Measurements from ENCODE around the gene DMP1.

Gene DMP1

GRCh38 chr4:87649980-87650379 is at the start of gene DMP1:
DMP1 (plus strand) TSS chr4:87650280; CDS start chr4:87656493, 6,213 bp downstream.
- DNase-seq (ENCODE audit: low spot score) = no peak

- DNase-seq (ENCODE audit: low spot score) = no peak
These were observed 48.7 kb upstream of the DMP1 start for GRCh38 chr4:87601361-87601760.

- no peak for DNase-seq (ENCODE audit: low spot score)
These were observed 41.9 kb upstream of the DMP1 start, which contains the start of gene DSPP for GRCh38 chr4:87608229-87608628. DSPP (plus strand) TSS chr4:87608529; CDS start chr4:87610909, 2,380 bp downstream.

GRCh38 chr4:87614292-87614890 is 35.7 kb upstream of the DMP1 start:
- DNase-seq (ENCODE audit: low spot score) = no peak

GRCh38 chr4:87616268-87616667 is 33.8 kb upstream of the DMP1 start:
- DNase-seq (ENCODE audit: low spot score) = no peak

- no peak for DNase-seq (ENCODE audit: low spot score)
These were observed 30.0 kb upstream of the DMP1 start for GRCh38 chr4:87620086-87620485.

- DNase-seq (ENCODE audit: low spot score) = no peak
These were observed 29.6 kb upstream of the DMP1 start for GRCh38 chr4:87620491-87620890.

GRCh38 chr4:87622303-87622702 is 27.8 kb upstream of the DMP1 start:
- no peak for DNase-seq (ENCODE audit: low spot score)

GRCh38 chr4:87624698-87625097 is 25.4 kb upstream of the DMP1 start:
- DNase-seq (ENCODE audit: low spot score) = no peak

- no peak for DNase-seq (ENCODE audit: low spot score)
These were observed 18.4 kb upstream of the DMP1 start for GRCh38 chr4:87631668-87632067.

GRCh38 chr4:87632469-87632868 is 17.6 kb upstream of the DMP1 start:
- DNase-seq (ENCODE audit: low spot score) = no peak

GRCh38 chr4:87633243-87633642 is 16.8 kb upstream of the DMP1 start:
- DNase-seq (ENCODE audit: low spot score) = no peak

GRCh38 chr4:87644286-87644685 is 5.8 kb upstream of the DMP1 start:
- DNase-seq (ENCODE audit: low spot score) = no peak

GRCh38 chr4:87650938-87651337 is 858 bp downstream of the DMP1 start:
- DNase-seq (ENCODE audit: low spot score) = no peak

GRCh38 chr4:87651941-87652340 is 1.9 kb downstream of the DMP1 start:
- DNase-seq (ENCODE audit: low spot score) = no peak

GRCh38 chr4:87654487-87655044 is 4.5 kb downstream of the DMP1 start:
- DNase-seq (ENCODE audit: low spot score) = no peak

GRCh38 chr4:87657525-87657924 is 7.4 kb downstream of the DMP1 start:
- no peak for DNase-seq (ENCODE audit: low spot score)

- no peak for DNase-seq (ENCODE audit: low spot score)
These were observed 9.3 kb downstream of the DMP1 start for GRCh38 chr4:87659247-87659931.

GRCh38 chr4:87662871-87663270 is 12.8 kb downstream of the DMP1 start:
- DNase-seq (ENCODE audit: low spot score) = no peak

GRCh38 chr4:87669373-87669772 is 19.3 kb downstream of the DMP1 start:
- DNase-seq (ENCODE audit: low spot score) = no peak

GRCh38 chr4:87677731-87678130 is 27.7 kb downstream of the DMP1 start:
- no peak for DNase-seq (ENCODE audit: low spot score)

- peak; percentile 21 for DNase-seq (ENCODE audit: low spot score)
These were observed 29.5 kb downstream of the DMP1 start for GRCh38 chr4:87679449-87680169.

GRCh38 chr4:87680271-87680670 is 30.2 kb downstream of the DMP1 start:
- DNase-seq (ENCODE audit: low spot score) = no peak
